Measurements from ENCODE around the gene SLC6A6. TPM values are rescaled to one million over a fixed set of nuclear protein-coding genes. Genes with fewer than 3 reads are reported as not detected.
A peak's percentile ranks its signal among the peaks of the same experiment; 100 is the strongest.

SLC6A6 gene
- total RNA-seq, 1 experiment from 2014 or later, result 211 TPM

DNA sequence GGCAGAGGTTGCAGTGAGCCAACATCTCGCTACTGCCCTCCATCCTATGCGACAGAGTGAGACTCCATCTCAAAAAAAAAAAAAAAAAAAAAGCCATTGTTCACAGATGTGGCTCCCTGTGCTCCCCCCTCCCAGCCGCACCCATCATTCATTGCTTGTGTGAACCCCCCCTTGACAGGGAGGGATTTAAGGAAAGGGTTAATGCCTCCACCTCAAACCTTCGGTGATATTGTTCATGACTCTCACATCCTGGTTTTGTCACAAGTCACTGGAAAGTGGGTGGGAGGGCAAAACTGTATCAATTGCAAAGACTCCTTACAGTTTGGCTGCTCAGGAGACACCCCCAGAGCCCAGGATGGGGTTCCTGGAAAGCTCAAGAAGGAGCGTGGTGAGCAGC is 7.7 kb downstream of the SLC6A6 start (continued):
- TF ChIP-seq, protein P1, sequence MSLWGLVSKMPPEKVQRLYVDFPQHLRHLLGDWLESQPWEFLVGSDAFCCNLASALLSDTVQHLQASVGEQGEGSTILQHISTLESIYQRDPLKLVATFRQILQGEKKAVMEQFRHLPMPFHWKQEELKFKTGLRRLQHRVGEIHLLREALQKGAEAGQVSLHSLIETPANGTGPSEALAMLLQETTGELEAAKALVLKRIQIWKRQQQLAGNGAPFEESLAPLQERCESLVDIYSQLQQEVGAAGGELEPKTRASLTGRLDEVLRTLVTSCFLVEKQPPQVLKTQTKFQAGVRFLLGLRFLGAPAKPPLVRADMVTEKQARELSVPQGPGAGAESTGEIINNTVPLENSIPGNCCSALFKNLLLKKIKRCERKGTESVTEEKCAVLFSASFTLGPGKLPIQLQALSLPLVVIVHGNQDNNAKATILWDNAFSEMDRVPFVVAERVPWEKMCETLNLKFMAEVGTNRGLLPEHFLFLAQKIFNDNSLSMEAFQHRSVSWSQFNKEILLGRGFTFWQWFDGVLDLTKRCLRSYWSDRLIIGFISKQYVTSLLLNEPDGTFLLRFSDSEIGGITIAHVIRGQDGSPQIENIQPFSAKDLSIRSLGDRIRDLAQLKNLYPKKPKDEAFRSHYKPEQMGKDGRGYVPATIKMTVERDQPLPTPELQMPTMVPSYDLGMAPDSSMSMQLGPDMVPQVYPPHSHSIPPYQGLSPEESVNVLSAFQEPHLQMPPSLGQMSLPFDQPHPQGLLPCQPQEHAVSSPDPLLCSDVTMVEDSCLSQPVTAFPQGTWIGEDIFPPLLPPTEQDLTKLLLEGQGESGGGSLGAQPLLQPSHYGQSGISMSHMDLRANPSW (CRISPR knock-in tag; conservative IDR thresholded peaks at IDR 0.05; ENCODE audit: low read depth), result no peak

DNA sequence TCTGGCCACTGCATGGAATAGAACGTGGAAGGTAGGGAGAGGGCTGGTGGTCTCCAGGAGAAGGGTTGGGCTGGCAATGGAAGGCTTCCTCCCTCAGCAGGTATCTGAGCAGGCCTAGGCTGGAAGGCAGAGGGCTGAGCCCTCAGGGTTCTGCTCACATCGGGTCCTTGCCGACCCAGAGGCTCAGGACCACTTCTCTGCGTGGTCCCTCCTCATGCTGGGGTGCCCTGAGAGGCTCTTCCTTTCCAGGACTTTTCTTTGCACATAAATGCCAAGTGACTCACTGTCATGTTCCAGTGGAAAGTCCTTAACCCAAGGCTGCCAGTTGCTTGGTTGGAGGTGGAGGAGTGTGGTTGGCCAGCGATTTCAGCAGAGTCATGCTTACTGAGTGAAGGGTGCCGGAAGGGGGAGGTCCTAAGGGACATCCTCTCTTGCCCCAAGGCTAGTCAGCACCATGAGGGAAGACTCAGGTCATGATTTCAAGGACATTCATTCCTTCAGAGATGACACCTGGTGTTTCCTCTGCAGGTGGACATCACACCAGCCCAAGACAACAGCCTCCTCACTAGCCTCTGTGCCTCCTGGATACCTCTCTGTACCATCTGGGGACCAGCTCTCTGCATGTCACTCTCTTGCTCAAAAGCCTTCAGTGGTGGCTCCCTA is 8.2 kb downstream of the SLC6A6 start:
- Mint-ChIP-seq H3K9me3 (no peaks in the 10 kb centered on the region), H3K4me1 (peaks cover 81% of the 10 kb centered on the region), H3K4me3 (no peak overlapping the region), H3K27me3 (ENCODE audit: low read depth) (no peaks in the 10 kb centered on the region), H3K36me3 (peaks cover 38% of the 10 kb centered on the region), H3K27ac (peak overlapping the region; percentile 94)
- DNase-seq (ENCODE audit: low spot score), result no peak
- ChIA-PET POLR2A (no interaction called here), CTCF (interaction anchor here (2.1 to 3.0 kb wide), 2 partner anchors 8 to 48 kb away, joined by 10 read pairs; partner anchors contain the start of gene SLC6A6)
- no peak for ATAC-seq
- TF ChIP-seq, protein P2, sequence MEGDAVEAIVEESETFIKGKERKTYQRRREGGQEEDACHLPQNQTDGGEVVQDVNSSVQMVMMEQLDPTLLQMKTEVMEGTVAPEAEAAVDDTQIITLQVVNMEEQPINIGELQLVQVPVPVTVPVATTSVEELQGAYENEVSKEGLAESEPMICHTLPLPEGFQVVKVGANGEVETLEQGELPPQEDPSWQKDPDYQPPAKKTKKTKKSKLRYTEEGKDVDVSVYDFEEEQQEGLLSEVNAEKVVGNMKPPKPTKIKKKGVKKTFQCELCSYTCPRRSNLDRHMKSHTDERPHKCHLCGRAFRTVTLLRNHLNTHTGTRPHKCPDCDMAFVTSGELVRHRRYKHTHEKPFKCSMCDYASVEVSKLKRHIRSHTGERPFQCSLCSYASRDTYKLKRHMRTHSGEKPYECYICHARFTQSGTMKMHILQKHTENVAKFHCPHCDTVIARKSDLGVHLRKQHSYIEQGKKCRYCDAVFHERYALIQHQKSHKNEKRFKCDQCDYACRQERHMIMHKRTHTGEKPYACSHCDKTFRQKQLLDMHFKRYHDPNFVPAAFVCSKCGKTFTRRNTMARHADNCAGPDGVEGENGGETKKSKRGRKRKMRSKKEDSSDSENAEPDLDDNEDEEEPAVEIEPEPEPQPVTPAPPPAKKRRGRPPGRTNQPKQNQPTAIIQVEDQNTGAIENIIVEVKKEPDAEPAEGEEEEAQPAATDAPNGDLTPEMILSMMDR (IDR thresholded peaks at IDR 0.05), result no peak
- TF ChIP-seq, protein P3, sequence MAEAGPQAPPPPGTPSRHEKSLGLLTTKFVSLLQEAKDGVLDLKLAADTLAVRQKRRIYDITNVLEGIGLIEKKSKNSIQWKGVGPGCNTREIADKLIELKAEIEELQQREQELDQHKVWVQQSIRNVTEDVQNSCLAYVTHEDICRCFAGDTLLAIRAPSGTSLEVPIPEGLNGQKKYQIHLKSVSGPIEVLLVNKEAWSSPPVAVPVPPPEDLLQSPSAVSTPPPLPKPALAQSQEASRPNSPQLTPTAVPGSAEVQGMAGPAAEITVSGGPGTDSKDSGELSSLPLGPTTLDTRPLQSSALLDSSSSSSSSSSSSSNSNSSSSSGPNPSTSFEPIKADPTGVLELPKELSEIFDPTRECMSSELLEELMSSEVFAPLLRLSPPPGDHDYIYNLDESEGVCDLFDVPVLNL (CRISPR knock-in tag; IDR thresholded peaks at IDR 0.05; ENCODE audit: borderline replicate concordance, low read depth), result no peak
- TF ChIP-seq, protein P4, sequence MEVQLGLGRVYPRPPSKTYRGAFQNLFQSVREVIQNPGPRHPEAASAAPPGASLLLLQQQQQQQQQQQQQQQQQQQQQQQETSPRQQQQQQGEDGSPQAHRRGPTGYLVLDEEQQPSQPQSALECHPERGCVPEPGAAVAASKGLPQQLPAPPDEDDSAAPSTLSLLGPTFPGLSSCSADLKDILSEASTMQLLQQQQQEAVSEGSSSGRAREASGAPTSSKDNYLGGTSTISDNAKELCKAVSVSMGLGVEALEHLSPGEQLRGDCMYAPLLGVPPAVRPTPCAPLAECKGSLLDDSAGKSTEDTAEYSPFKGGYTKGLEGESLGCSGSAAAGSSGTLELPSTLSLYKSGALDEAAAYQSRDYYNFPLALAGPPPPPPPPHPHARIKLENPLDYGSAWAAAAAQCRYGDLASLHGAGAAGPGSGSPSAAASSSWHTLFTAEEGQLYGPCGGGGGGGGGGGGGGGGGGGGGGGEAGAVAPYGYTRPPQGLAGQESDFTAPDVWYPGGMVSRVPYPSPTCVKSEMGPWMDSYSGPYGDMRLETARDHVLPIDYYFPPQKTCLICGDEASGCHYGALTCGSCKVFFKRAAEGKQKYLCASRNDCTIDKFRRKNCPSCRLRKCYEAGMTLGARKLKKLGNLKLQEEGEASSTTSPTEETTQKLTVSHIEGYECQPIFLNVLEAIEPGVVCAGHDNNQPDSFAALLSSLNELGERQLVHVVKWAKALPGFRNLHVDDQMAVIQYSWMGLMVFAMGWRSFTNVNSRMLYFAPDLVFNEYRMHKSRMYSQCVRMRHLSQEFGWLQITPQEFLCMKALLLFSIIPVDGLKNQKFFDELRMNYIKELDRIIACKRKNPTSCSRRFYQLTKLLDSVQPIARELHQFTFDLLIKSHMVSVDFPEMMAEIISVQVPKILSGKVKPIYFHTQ (CRISPR knock-in tag; IDR thresholded peaks at IDR 0.05), result no peak
- TF ChIP-seq ZNF423 (CRISPR knock-in tag; IDR thresholded peaks at IDR 0.05) (no peak), ZBTB21 (CRISPR knock-in tag; IDR thresholded peaks at IDR 0.05; ENCODE audit: borderline replicate concordance) (no peak), FOXP1 (CRISPR knock-in tag; IDR thresholded peaks at IDR 0.05; ENCODE audit: borderline replicate concordance) (no peak)
- TF ChIP-seq, protein P5, sequence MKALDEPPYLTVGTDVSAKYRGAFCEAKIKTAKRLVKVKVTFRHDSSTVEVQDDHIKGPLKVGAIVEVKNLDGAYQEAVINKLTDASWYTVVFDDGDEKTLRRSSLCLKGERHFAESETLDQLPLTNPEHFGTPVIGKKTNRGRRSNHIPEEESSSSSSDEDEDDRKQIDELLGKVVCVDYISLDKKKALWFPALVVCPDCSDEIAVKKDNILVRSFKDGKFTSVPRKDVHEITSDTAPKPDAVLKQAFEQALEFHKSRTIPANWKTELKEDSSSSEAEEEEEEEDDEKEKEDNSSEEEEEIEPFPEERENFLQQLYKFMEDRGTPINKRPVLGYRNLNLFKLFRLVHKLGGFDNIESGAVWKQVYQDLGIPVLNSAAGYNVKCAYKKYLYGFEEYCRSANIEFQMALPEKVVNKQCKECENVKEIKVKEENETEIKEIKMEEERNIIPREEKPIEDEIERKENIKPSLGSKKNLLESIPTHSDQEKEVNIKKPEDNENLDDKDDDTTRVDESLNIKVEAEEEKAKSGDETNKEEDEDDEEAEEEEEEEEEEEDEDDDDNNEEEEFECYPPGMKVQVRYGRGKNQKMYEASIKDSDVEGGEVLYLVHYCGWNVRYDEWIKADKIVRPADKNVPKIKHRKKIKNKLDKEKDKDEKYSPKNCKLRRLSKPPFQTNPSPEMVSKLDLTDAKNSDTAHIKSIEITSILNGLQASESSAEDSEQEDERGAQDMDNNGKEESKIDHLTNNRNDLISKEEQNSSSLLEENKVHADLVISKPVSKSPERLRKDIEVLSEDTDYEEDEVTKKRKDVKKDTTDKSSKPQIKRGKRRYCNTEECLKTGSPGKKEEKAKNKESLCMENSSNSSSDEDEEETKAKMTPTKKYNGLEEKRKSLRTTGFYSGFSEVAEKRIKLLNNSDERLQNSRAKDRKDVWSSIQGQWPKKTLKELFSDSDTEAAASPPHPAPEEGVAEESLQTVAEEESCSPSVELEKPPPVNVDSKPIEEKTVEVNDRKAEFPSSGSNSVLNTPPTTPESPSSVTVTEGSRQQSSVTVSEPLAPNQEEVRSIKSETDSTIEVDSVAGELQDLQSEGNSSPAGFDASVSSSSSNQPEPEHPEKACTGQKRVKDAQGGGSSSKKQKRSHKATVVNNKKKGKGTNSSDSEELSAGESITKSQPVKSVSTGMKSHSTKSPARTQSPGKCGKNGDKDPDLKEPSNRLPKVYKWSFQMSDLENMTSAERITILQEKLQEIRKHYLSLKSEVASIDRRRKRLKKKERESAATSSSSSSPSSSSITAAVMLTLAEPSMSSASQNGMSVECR (CRISPR knock-in tag; IDR thresholded peaks at IDR 0.05; ENCODE audit: borderline replicate concordance), result no peak
- TF ChIP-seq, protein P6, sequence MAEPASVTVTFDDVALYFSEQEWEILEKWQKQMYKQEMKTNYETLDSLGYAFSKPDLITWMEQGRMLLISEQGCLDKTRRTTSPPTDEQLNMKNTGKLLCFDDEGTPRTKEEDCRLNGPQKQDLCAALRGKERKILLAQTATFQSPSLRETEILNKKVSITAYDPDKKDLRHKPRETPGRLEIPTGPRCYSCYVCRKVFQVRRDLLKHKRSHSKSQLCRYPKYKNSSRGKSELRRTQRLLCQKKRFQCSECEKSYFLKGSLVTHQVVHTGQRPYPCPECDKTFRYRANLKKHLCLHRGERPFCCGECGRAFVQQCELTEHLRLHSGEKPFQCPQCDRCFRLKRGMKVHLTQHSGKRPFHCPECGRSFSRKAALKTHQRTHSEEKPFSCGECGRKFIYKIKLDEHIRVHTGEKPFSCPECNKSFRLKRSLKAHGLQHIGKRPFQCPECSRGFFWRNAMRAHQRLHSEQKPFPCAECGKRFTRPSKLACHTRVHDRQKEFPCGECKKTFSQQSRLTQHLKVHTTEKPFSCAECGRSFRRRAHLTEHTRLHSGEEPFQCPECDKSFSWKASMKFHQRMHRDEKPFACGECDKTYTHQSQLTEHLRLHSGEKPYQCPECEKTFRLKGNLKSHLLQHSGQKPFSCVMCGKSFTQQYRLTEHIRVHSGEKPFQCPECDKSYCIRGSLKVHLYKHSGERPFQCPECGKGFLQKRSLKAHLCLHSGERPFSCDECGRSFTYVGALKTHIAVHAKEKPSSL (CRISPR knock-in tag; conservative IDR thresholded peaks at IDR 0.05), result no peak
- TF ChIP-seq, protein P7, sequence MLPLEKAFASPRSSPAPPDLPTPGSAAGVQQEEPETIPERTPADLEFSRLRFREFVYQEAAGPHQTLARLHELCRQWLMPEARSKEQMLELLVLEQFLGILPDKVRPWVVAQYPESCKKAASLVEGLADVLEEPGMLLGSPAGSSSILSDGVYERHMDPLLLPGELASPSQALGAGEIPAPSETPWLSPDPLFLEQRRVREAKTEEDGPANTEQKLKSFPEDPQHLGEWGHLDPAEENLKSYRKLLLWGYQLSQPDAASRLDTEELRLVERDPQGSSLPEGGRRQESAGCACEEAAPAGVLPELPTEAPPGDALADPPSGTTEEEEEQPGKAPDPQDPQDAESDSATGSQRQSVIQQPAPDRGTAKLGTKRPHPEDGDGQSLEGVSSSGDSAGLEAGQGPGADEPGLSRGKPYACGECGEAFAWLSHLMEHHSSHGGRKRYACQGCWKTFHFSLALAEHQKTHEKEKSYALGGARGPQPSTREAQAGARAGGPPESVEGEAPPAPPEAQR (CRISPR knock-in tag; IDR thresholded peaks at IDR 0.05), result no peak
